D721Med (cell line): ENCODE data around the gene HELB.

Experiments used
- DNase-seq: peaks from one replicate; pipeline ENCODE4 v3.0.0; 2011; ENCODE audit warnings: low spot score; ENCODE audit not compliant: insufficient read length
- FAIRE-seq: peaks from 2 replicates; lab custom pipeline; 2011; peaks lifted over from hg19 to GRCh38; lab: Jason Lieb, UNC
- CTCF ChIP-seq: IDR thresholded peaks from 2 replicates; pipeline ENCODE4 v1.5.1; 2012; ENCODE audit warnings: mild to moderate bottlenecking, control low read depth; ENCODE audit not compliant: insufficient read depth; ENCODE audit errors: missing control alignments

Gene HELB

GRCh38 chr12:66319266-66319954, 17.1 kb downstream of the HELB start:
- DNase-seq (no peak), FAIRE-seq (no peak)
- no peak for TF ChIP-seq CTCF

GRCh38 chr12:66320996-66321395, 18.7 kb downstream of the HELB start:
- FAIRE-seq (no peak), DNase-seq (no peak)
- no peak for TF ChIP-seq CTCF

GRCh38 chr12:66321435-66321834, 19.1 kb downstream of the HELB start:
- no peak for TF ChIP-seq CTCF
- DNase-seq, result no peak
- no peak for FAIRE-seq

- DNase-seq (no peak), FAIRE-seq (no peak)
- TF ChIP-seq CTCF, result no peak
These were observed 20.7 kb downstream of the HELB start for GRCh38 chr12:66323017-66323416.

- no peak for TF ChIP-seq CTCF
- no peak for FAIRE-seq
- no peak for DNase-seq
These were observed 27.6 kb downstream of the HELB start for GRCh38 chr12:66329941-66330340.

- FAIRE-seq, result no peak
- TF ChIP-seq CTCF, result no peak
These were observed 28.7 kb downstream of the HELB start for GRCh38 chr12:66331016-66331415.

GRCh38 chr12:66331814-66332213, 29.5 kb downstream of the HELB start:
- no peak for TF ChIP-seq CTCF
- DNase-seq (no peak), FAIRE-seq (no peak)

More at GRCh38 chr12:66331016-66331415, 28.7 kb downstream of the HELB start:
- no peak for DNase-seq
